Dedifferentiated amniotic fluid mesenchymal stem cell (primary cell): ENCODE data around the gene SAPCD2.

Source experiments
- DNase-seq: peaks from one replicate; pipeline ENCODE4 v3.0.0-alpha.2; 2016; ENCODE audit errors: extremely low spot score

The SAPCD2 gene

DNA sequence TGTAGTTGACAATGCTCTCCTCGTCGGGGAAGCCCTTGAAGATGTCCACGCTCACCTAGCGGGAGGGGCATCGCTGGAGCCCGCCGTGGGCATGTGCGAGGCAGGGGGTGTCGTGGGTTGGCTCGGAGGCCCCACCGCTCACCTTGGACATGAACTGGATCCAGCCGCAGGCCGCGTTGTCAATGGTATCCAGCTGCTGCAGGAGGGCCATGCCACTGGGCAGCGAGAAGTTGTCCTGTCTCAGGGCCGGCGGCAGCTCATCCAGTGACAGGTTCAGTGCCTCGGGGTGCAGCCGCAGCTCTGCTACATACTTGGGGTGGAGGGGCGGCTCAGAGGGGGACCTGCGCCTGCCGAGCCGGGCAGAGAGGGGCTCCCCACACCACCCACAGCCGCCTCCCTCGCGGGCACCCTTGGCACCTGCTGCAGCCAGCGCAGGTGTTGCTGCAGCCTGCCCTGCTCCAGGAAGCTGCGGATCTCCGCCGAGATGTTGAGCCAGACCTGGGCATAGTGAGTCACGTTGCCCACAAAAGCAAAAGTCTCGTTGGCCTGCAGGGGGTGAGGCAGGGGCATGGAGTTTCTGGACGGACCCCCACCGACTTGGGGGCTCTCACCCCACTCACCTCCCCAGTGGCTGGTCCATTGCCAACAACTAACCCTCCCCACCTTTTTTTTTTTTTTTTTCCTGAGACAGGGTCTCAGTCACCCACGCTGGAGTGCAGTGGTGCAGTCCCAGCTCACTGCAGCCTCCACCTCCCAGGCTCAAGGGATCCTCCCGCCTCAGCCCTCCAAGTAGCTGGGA lies 51.4 kb downstream of the SAPCD2 start:
- DNase-seq = no peak

DNA sequence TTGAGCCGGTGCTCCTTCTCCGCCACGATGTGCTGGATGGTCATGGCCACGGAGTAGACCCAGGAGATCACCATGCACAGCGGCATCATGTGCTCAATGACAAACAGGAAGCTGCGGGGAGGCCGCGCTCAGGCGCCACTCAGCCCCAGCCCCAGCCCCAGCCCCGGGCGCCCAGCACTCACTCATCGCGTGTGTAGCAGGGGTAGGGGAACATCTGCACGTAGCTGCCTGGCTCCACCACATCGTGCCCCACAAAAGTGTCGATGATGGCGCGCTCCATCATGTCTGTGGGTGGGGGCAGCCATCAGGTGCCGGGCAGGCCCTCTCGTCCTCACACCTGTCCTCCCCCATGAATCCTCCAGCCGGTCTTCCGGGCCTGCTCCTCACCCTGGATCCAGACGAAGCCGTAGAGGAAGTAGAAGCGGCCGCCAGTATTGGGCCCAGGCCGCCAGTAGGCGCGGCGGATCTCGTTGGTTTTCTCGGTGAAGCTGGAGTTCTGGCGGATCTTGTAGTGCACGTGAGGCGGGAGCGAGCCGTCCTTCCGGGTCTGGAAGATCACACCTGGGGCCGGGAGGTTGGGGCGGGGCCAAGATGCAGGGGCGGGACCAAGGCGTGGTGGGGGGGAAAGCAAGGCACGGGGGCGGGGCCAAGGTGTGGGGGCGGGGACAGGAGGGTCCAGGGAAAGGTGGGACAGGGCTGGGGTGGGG lies 52.4 kb downstream of the SAPCD2 start:
- no peak for DNase-seq

DNA sequence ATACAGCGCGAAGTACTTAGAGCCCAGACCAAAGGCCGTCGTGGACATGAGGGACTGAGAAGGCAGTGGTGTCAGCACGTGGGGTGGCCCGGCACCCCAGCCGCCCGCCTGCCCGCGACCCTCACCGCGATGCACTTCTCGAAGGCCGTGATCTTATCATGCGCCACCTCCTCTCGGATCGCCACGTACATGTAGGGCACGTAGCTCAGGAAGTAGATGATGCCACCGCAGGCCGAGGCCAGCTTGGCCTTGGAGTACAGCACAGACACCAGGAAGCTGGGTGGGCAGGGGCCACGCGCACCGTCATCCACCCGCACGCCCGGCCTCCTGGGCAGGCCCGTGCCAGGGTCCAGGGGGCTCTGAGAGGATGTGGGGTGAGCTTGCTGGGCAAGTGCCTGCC lies 53.3 kb downstream of the SAPCD2 start:
- DNase-seq = no peak

DNA sequence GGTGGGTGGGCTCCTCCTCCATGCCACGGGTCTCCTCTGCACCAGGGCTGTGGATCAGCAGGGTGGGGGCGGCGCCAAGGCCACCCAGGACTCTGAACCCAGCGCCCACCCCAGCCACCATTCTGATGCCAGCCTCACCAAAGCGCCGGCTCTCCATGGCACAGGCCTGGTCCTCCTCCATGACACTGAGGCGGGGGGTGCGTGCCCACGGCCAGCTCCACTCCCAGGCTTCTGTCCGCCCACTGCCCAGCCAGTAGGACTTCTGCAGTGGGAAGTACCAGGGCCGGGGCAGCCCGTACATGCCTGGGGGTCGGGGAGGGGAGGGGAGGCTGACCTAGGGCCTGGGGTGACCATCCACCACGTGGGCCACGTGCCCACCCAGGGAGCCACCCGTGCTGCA lies 53.9 kb downstream of the SAPCD2 start:
- DNase-seq = no peak

- DNase-seq = no peak
Observed at GRCh38 chr9:137015976-137016375, 54.4 kb downstream of the SAPCD2 start.

DNA sequence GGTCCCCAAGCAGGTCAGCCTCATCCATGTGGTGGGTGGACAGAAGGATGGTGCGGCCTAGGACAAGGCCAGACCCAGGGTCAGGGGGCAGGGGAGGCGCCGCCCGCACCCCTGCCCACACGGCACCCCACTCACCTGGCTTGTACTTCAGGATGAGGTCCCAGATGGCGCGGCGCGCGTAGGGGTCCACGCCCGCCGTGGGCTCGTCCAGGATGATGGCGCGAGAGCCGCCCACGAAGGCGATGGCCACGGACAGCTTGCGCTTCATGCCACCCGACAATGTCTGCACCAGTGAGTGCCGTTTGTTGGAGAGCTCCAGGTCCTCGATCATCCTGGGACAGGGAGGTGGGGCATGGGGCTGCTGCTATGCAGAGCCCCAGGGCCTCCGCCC lies 54.8 kb downstream of the SAPCD2 start:
- DNase-seq = no peak

GRCh38 chr9:137014776-137015539 lies 55.4 kb downstream of the SAPCD2 start:
- DNase-seq = no peak

DNA sequence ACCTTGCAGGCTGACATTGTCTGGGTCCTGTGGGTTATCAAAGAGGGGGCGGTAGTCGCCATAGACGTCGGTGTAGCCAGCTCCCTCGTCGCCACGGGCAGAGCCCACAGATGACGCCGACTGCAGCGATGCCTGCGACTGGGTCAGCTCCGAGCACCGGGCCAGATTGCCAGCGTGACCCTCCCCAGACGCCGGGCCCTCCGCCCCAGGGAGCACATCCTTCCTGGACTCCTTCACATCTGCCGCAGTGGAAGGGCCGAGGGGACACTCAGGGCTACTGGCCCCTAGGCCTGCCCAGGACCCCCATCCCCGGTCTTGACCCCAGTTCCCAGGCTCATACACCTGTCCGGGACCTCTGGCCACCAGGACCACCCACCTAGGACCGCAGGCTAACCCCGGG lies 56.2 kb downstream of the SAPCD2 start:
- DNase-seq = no peak

- no peak for DNase-seq
Observed at GRCh38 chr9:137013571-137013940, 56.8 kb downstream of the SAPCD2 start.

- no peak for DNase-seq
Observed at GRCh38 chr9:137012694-137013570, 57.4 kb downstream of the SAPCD2 start.
